Activated T-helper 9 cell treated with anti-CD3 and anti-CD28 coated beads, Interleukin-2, amount 50 U/mL, for 16 hours (primary cell): ENCODE data around the gene SEMA3B.
A peak's percentile ranks its signal among the peaks of the same experiment; 100 is the strongest.
"Not testable (repeated sequence)": the region's sequence is repeated elsewhere in the genome, so short reads cannot be mapped to it uniquely, and the experiment has no call there.

ENCODE experiments used
- DNase-seq: peaks from one replicate; pipeline ENCODE4 v3.0.0-alpha.2; 2020; ENCODE audit warnings: low read depth

SEMA3B gene

GRCh38 chr3:50272911-50273688 lies 4.2 kb downstream of the SEMA3B start:
- DNase-seq, result peak; percentile 85

GRCh38 chr3:50273689-50274065 lies 4.7 kb downstream of the SEMA3B start:
- no peak for DNase-seq

DNA sequence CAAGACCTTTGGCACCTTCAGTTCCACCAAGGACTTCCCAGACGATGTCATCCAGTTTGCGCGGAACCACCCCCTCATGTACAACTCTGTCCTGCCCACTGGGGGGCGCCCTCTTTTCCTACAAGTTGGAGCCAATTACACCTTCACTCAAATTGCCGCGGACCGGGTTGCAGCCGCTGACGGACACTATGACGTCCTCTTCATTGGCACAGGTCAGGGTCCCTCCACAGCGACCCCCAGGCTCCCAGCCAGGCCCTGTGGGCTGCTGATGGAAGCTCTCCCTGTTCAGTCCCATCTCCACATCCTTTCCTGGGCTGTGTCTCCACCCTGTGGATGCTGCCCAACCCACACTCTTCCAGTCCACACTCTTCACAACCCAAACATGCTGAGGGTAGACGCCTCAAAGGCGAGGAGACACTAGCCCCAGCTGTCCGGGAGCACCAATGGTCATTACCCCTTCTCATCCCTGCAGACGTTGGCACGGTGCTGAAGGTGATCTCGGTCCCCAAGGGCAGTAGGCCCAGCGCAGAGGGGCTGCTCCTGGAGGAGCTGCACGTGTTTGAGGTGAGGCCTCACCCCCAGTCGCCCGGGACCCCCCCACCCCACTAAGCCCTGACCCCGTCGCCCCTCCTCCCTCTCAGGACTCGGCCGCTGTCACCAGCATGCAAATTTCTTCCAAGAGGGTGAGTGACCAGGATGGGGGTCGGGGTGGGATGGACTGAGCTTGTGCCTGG lies 5.6 kb downstream of the SEMA3B start:
- peak; percentile 52 for DNase-seq

DNA sequence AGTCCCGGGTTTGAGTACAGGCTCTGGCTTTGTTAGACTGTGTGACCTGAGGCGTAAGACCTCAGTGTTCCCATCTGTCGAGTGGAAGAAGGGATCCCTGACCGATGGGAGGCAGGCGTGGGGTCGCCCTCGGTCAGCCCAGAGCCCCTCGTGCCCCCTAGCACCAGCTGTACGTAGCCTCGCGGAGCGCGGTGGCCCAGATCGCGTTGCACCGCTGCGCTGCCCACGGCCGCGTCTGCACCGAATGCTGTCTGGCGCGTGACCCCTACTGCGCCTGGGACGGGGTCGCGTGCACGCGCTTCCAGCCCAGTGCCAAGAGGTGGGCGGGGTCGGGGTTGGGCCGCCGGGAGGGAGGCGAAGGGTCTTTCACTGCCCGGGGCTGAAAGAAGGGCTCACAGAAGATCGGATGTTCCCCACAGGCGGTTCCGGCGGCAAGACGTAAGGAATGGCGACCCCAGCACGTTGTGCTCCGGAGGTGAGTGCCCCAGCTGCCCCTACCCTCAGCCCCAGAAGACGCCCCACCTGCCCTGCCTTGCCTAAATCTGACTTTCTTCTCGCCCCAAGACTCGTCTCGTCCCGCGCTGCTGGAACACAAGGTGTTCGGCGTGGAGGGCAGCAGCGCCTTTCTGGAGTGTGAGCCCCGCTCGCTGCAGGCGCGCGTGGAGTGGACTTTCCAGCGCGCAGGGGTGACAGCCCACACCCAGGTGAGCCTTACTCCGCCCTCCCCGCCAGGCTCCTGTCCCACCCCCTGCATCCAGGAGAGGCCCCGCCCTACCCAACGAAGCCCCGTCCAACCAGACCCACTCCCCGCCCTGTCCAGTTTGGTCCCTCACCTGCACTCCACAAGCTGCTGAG lies 6.4 kb downstream of the SEMA3B start:
- DNase-seq, result no peak

GRCh38 chr3:50275996-50276761 lies 7.2 kb downstream of the SEMA3B start:
- DNase-seq, result no peak

- no peak for DNase-seq
Observed at GRCh38 chr3:50276762-50277101, 7.8 kb downstream of the SEMA3B start.

GRCh38 chr3:50278123-50278879 lies 9.4 kb downstream of the SEMA3B start:
- no peak for DNase-seq

GRCh38 chr3:50278880-50279224 lies 9.9 kb downstream of the SEMA3B start, which contains the start of gene LSMEM2:
Gene LSMEM2 (plus strand): TSS chr3:50279087. CDS start chr3:50279114, 27 bp downstream.
- no peak for DNase-seq

- DNase-seq, result no peak
Observed at GRCh38 chr3:50279255-50280016, 10.5 kb downstream of the SEMA3B start.

- DNase-seq, result not testable (repeated sequence)
Observed at GRCh38 chr3:50284121-50284520, 15.2 kb downstream of the SEMA3B start.

- DNase-seq, result no peak
Observed at GRCh38 chr3:50286322-50287227, 17.6 kb downstream of the SEMA3B start.

- no peak for DNase-seq
Observed at GRCh38 chr3:50287262-50287661, 18.3 kb downstream of the SEMA3B start.

- DNase-seq, result no peak
Observed at GRCh38 chr3:50288387-50289007, 19.6 kb downstream of the SEMA3B start.

GRCh38 chr3:50289130-50289529 lies 20.2 kb downstream of the SEMA3B start:
- no peak for DNase-seq

- no peak for DNase-seq
Observed at GRCh38 chr3:50290161-50290641, 21.3 kb downstream of the SEMA3B start.

GRCh38 chr3:50292159-50293078 lies 23.5 kb downstream of the SEMA3B start, which contains the start of gene IFRD2:
Gene IFRD2 (minus strand): TSS chr3:50292429. CDS start chr3:50292274, 155 bp downstream.
- peak; percentile 94 for DNase-seq

DNA sequence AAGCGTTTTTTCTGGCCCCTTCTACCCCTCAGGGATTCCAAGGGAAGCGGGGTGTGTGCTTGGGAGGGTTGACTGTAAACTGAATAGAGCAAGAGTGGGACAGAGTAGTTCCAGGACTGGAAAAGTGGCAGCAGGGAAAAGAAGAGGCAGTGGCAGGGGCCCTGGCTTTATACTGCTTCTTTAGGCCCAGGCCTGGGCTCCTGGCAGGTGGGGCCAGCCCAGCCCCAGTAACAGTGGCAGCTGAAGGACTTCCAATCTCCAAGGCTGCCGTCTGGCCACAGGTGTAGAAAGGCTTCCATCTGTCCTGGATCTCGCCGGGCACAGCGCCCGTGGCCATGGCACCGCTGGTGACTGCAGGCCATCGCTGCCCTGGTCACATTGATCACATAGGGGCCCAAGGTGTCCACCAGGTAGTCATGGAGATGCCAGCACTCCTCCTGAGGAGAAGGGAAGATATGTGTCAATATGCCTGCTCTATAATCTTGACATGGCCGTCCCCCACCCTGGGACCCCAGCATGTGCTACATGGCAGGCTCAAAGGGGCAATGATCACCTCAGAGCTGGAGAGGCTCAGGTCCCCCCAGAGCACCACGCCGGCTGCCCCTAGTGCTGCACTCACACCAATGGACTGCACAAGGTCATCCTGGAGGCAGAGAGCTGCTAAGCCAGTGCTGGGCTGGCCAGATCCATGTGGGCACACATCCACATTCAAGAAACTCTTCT lies 24.3 kb downstream of the SEMA3B start:
- DNase-seq, result no peak
